Skeletal muscle tissue (tissue), 4 donors: Measurements from ENCODE around the gene CSPG5. TPM values are rescaled to one million over a fixed set of nuclear protein-coding genes. Genes with fewer than 3 reads are reported as not detected.

Experiments
- H3K27ac ChIP-seq: one replicate; pipeline ENCODE4 v1.7.0; 2013; ENCODE audit warnings: mild to moderate bottlenecking, low read depth, low read length, inconsistent platforms
- H3K27me3 ChIP-seq, 3 donors: one replicate each; pipeline ENCODE4 v1.7.0; 2013; ENCODE audit warnings: low read length in 3 of 3; ENCODE audit not compliant: control insufficient read depth in 3 of 3, insufficient read depth in 3 of 3
- H3K36me3 ChIP-seq, 3 donors: one replicate each; pipeline ENCODE4 v1.7.0; 2013; ENCODE audit warnings: low read length in 3 of 3; ENCODE audit not compliant: control insufficient read depth in 3 of 3, insufficient read depth in 3 of 3
- H3K4me1 ChIP-seq, 3 donors: one replicate each; pipeline ENCODE4 v1.7.0; 2013; ENCODE audit warnings: low read length in 3 of 3, mild to moderate bottlenecking in 3 of 3; ENCODE audit not compliant: control insufficient read depth in 3 of 3, insufficient read depth in 3 of 3
- H3K4me3 ChIP-seq, 3 donors: one replicate each; pipeline ENCODE4 v1.7.0; 2013; ENCODE audit warnings: low read length in 3 of 3
- H3K9ac ChIP-seq, 3 donors: one replicate each; pipeline ENCODE4 v1.7.0; 2013; ENCODE audit warnings: low read length in 3 of 3, mild to moderate bottlenecking in 3 of 3, moderate library complexity in 2 of 3, low read depth in 1 of 3
- H3K9me3 ChIP-seq, 3 donors: one replicate each; pipeline ENCODE4 v1.7.0; 2013; ENCODE audit warnings: low read length in 3 of 3; ENCODE audit not compliant: control insufficient read depth in 3 of 3
- total RNA-seq: library from RNA; depleted of rRNA; stranded (reverse); fragments of >200 nt; gene quantifications from one replicate; pipeline ENCODE4 v1.2.3, GENCODE V29; 2014
- donor health status: Osteomylitis.

The CSPG5 gene
- total RNA-seq, 1 donor from 2014 or later, result 1.0 TPM

DNA sequence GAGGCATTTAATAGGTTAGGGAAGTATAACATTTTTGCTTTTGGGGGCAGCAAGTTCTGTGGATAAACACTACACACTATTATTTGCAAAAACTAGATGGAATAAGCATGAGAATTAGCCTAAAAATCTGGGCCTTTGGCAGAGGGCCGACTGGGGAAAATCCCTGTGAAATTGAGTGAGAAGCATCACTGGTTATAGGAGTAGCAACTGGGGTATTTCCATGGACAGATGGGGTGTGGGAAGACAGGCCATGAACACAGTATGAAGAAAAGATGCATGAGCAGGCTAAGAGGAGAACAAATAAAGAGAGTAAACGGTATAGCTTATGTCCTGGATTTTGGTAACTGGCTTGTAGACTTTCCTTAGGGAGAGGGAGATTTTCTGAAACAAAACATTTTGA lies 32.9 kb upstream of the CSPG5 start:
- Histone ChIP-seq H3K27me3 (no peaks in the 10 kb centered on the region), H3K27ac (peak overlapping the region; percentile 19), H3K9ac (no peak overlapping the region), H3K9me3 (no peaks in the 10 kb centered on the region), H3K4me3 (no peak overlapping the region), H3K36me3 (peaks cover 6 to 15% (median 13%) of the 10 kb centered on the region in 3 donors), H3K4me1 (peaks cover 22 to 28% (median 26%) of the 10 kb centered on the region in 3 donors)

- H3K4me1 ChIP-seq, result peaks cover 22 to 29% (median 26%) of the 10 kb centered on the region in 3 donors
- H3K27ac ChIP-seq, result peak overlapping the region; percentile 32
- no peaks in the 10 kb centered on the region for H3K9me3 ChIP-seq
- H3K36me3 ChIP-seq, result peaks cover 6 to 15% (median 13%) of the 10 kb centered on the region in 3 donors
- peak overlapping the region; percentile 3 to 24 (median 15) for H3K4me3 ChIP-seq
- no peak overlapping the region for H3K9ac ChIP-seq
- no peaks in the 10 kb centered on the region for H3K27me3 ChIP-seq
Measured at GRCh38 chr3:47610583-47610982, 31.9 kb upstream of the CSPG5 start.

- Histone ChIP-seq H3K36me3 (peaks cover 6 to 15% (median 13%) of the 10 kb centered on the region in 3 donors), H3K9me3 (no peaks in the 10 kb centered on the region), H3K4me3 (no peak overlapping the region), H3K4me1 (peaks cover 16 to 26% (median 23%) of the 10 kb centered on the region in 3 donors), H3K27ac (no peak overlapping the region), H3K27me3 (no peaks in the 10 kb centered on the region), H3K9ac (no peak overlapping the region)
Measured at GRCh38 chr3:47607335-47607734, 28.7 kb upstream of the CSPG5 start.

- Histone ChIP-seq H3K4me1 (peaks cover 6 to 18% (median 13%) of the 10 kb centered on the region in 3 donors), H3K36me3 (peaks cover 6 to 15% (median 13%) of the 10 kb centered on the region in 3 donors), H3K27me3 (no peaks in the 10 kb centered on the region)
Measured at GRCh38 chr3:47606165-47606564, 27.5 kb upstream of the CSPG5 start.

DNA sequence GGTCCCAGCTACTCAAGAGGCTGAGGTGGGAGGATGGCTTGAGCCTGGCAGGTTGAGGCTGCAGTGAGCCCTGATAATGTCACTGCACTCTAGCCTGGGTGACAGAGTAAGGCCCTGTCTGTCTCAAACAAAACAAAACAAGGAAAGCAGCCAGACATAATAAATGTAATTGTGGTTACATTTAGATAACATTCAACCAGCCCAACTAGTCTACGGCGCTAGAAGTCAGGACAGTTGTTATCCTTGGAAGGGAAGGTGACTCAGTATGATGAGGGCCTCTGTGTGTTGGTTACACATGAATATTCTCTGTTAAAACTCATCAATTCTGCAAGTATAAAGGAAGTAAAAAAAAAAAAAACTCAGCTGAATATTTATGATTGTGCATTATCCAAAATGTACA lies 27.0 kb upstream of the CSPG5 start:
- no peak overlapping the region for H3K27ac ChIP-seq
- H3K4me3 ChIP-seq, result no peak overlapping the region
- peaks cover 6 to 15% (median 13%) of the 10 kb centered on the region in 3 donors for H3K36me3 ChIP-seq
- H3K9ac ChIP-seq, result no peak overlapping the region
- no peaks in the 10 kb centered on the region for H3K27me3 ChIP-seq
- peaks cover 6 to 18% (median 13%) of the 10 kb centered on the region in 3 donors for H3K4me1 ChIP-seq
- H3K9me3 ChIP-seq, result no peaks in the 10 kb centered on the region

More at GRCh38 chr3:47606165-47606564, 27.5 kb upstream of the CSPG5 start:
- Histone ChIP-seq H3K27ac (no peak overlapping the region), H3K9ac (no peak overlapping the region), H3K4me3 (no peak overlapping the region), H3K9me3 (no peaks in the 10 kb centered on the region)

DNA sequence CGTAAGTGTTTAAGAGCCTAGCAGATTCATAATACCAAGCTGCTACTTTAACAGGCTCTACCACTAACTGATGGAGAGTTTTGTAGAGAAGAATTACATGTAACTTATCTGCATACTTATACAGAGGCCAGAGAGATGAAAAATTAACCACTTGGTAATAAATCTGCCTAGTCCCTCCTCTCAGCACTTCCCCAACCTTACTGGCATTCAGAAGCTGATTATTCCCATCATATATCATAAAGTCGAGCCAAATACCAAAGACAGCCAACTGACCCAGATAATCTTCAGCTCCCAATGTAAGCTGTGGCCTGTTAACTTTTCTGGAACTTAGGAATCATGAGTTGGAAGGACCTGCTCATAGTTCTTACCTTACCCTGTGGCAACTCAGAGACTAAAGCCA lies 25.5 kb upstream of the CSPG5 start:
- H3K4me3 ChIP-seq, result no peak overlapping the region
- H3K36me3 ChIP-seq, result peaks cover 2 to 15% (median 6%) of the 10 kb centered on the region in 3 donors
- no peak overlapping the region for H3K27ac ChIP-seq
- peaks cover 0 to 8% (median 4%) of the 10 kb centered on the region in 3 donors for H3K4me1 ChIP-seq
- H3K27me3 ChIP-seq, result no peaks in the 10 kb centered on the region
- H3K9ac ChIP-seq, result no peak overlapping the region
- H3K9me3 ChIP-seq, result no peaks in the 10 kb centered on the region

GRCh38 chr3:47603332-47603731 lies 24.7 kb upstream of the CSPG5 start:
- Histone ChIP-seq H3K9me3 (no peaks in the 10 kb centered on the region), H3K27ac (no peak overlapping the region), H3K4me3 (no peak overlapping the region), H3K9ac (no peak overlapping the region), H3K27me3 (no peaks in the 10 kb centered on the region), H3K4me1 (peaks cover 0 to 8% (median 4%) of the 10 kb centered on the region in 3 donors), H3K36me3 (peaks cover 2 to 9% (median 2%) of the 10 kb centered on the region in 3 donors)

DNA sequence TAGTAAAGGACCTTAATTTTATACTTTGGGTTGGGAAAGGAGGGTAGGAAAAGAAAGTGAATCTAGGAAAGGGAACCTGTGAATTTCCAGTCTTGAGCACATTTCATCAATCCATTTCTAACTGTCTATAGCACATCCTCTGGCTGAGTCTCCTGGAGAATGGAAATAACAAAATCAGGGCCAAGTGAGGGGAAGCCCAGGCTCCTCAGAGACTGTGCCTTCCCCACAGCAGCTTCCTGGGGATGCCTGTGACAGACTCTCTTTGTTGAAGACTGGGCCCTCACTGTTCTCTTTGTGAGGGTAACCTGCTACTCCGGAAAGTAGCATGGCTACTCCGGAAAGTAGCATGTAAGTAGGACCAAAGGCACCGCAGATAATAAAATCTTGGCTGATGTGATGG lies 22.6 kb upstream of the CSPG5 start:
- H3K36me3 ChIP-seq, result peaks cover 0 to 4% (median 2%) of the 10 kb centered on the region in 3 donors
- H3K4me1 ChIP-seq, result peaks cover 0 to 8% (median 4%) of the 10 kb centered on the region in 3 donors
- no peaks in the 10 kb centered on the region for H3K9me3 ChIP-seq
- no peak overlapping the region for H3K27ac ChIP-seq
- no peak overlapping the region for H3K9ac ChIP-seq
- no peak overlapping the region for H3K4me3 ChIP-seq
- H3K27me3 ChIP-seq, result no peaks in the 10 kb centered on the region

DNA sequence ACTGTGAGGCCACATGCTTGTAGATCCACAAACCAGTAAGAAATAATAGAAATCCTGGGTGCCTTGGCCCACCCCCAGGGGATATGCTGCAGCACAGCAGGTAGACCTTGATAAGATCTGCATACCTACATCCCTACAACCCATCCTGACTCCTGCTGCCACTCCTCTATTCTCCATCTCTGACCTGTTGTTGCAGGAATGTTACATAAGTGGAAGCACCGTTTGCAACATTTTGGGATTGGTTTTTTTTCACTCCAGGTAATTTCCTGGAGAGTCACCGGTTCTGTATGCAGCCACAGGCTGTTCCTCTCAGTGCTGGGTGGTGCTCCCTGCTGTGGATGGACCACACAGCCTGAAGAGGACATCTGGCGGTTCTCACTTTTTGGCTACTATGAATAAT lies 16.1 kb upstream of the CSPG5 start:
- no peak overlapping the region for H3K27ac ChIP-seq
- no peak overlapping the region for H3K9ac ChIP-seq
- no peaks in the 10 kb centered on the region for H3K9me3 ChIP-seq
- H3K27me3 ChIP-seq, result no peaks in the 10 kb centered on the region
- H3K4me1 ChIP-seq, result no peaks in the 10 kb centered on the region
- peaks cover 6 to 13% (median 6%) of the 10 kb centered on the region in 3 donors for H3K36me3 ChIP-seq
- H3K4me3 ChIP-seq, result no peak overlapping the region

DNA sequence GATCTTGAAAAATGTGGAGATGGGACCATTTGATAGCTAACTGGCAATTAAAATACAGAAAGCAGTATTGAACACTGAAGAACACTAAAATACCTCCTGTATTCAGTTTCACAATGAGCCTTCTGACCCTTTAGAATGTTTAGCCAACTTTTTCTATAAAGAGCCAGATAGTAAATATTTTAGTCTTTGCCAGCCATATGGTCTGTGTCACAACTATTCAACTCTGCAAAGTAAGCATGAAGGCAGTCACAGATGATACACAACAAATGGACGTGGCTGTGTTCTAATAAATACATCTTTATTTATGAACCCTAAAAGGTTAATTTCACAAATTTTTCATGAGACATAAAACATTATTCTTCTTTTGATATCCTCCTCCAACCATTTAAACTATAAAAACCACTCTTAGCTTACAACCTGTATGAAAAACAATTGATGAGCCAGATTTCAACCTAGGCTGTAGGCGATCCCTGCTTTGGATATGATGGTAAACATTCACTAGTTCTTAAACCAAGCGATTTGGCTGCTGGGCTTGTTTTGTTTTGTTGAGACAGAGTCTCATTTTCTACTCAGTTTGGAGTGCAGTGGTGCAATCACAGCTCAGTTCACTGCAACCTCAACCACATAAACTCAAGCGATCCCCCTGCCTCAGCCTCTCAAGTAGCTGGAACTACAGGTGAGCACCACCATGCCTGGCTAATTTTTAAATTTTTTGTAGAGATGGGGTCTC lies 13.6 kb upstream of the CSPG5 start:
- H3K4me1 ChIP-seq, result no peaks in the 10 kb centered on the region
- H3K9ac ChIP-seq, result no peak overlapping the region
- H3K9me3 ChIP-seq, result no peaks in the 10 kb centered on the region
- no peak overlapping the region for H3K4me3 ChIP-seq
- no peaks in the 10 kb centered on the region for H3K27me3 ChIP-seq
- peaks cover 11 to 30% (median 18%) of the 10 kb centered on the region in 3 donors for H3K36me3 ChIP-seq
- H3K27ac ChIP-seq, result no peak overlapping the region
